ENCODE data around the gene WHRN.

The WHRN gene

GRCh38 chr9:114503009-114503408 is 2.3 kb downstream of the WHRN start:
- peaks cover 52% of the 10 kb centered on the region for H3K4me1 Mint-ChIP-seq

GRCh38 chr9:114501796-114502682 is 3.2 kb downstream of the WHRN start:
- no peaks in the 10 kb centered on the region for H3K36me3 Mint-ChIP-seq (ENCODE audit: low read depth)
- peaks cover 19% of the 10 kb centered on the region for H3K27me3 Mint-ChIP-seq (ENCODE audit: low read depth, poor library complexity)
- H3K9me3 Mint-ChIP-seq, result peaks cover 7% of the 10 kb centered on the region
- peak overlapping the region; percentile 86 for H3K4me3 Mint-ChIP-seq
- no peak for DNase-seq
- no peak for TF ChIP-seq CTCF (IDR thresholded peaks at IDR 0.05)
- H3K27ac Mint-ChIP-seq, result peak overlapping the region; percentile 98
- peaks cover 52% of the 10 kb centered on the region for H3K4me1 Mint-ChIP-seq

More at GRCh38 chr9:114503009-114503408, 2.3 kb downstream of the WHRN start:
- Mint-ChIP-seq H3K27ac (peak overlapping the region; percentile 98), H3K4me3 (peak overlapping the region; percentile 86), H3K27me3 (ENCODE audit: low read depth, poor library complexity) (peaks cover 28% of the 10 kb centered on the region), H3K36me3 (ENCODE audit: low read depth) (no peaks in the 10 kb centered on the region), H3K9me3 (peaks cover 7% of the 10 kb centered on the region)
- DNase-seq, result no peak
- no peak for TF ChIP-seq CTCF (IDR thresholded peaks at IDR 0.05)

GRCh38 chr9:114500697-114501292 is 4.5 kb downstream of the WHRN start:
- no peak overlapping the region for H3K27ac Mint-ChIP-seq
- peaks cover 59% of the 10 kb centered on the region for H3K4me1 Mint-ChIP-seq
- peak overlapping the region; percentile 86 for H3K4me3 Mint-ChIP-seq
- no peak for DNase-seq
- H3K27me3 Mint-ChIP-seq (ENCODE audit: low read depth, poor library complexity), result peaks cover 6% of the 10 kb centered on the region
- no peaks in the 10 kb centered on the region for H3K36me3 Mint-ChIP-seq (ENCODE audit: low read depth)
- TF ChIP-seq CTCF (IDR thresholded peaks at IDR 0.05), result no peak
- H3K9me3 Mint-ChIP-seq, result no peaks in the 10 kb centered on the region

- H3K36me3 Mint-ChIP-seq (ENCODE audit: low read depth), result no peaks in the 10 kb centered on the region
- no peak overlapping the region for H3K27ac Mint-ChIP-seq
- DNase-seq, result no peak
- H3K9me3 Mint-ChIP-seq, result no peaks in the 10 kb centered on the region
- H3K27me3 Mint-ChIP-seq (ENCODE audit: low read depth, poor library complexity), result peaks cover 8% of the 10 kb centered on the region
- H3K4me3 Mint-ChIP-seq, result peak overlapping the region; percentile 56
- peaks cover 66% of the 10 kb centered on the region for H3K4me1 Mint-ChIP-seq
- TF ChIP-seq CTCF (IDR thresholded peaks at IDR 0.05), result no peak
Measured at GRCh38 chr9:114499941-114500696, 5.2 kb downstream of the WHRN start.

GRCh38 chr9:114499528-114499927 is 5.7 kb downstream of the WHRN start:
- TF ChIP-seq CTCF (IDR thresholded peaks at IDR 0.05), result no peak
- peak overlapping the region; percentile 42 for H3K4me3 Mint-ChIP-seq
- peak; percentile 28 for DNase-seq
- no peaks in the 10 kb centered on the region for H3K9me3 Mint-ChIP-seq
- H3K36me3 Mint-ChIP-seq (ENCODE audit: low read depth), result no peaks in the 10 kb centered on the region
- H3K27me3 Mint-ChIP-seq (ENCODE audit: low read depth, poor library complexity), result peaks cover 8% of the 10 kb centered on the region
- H3K27ac Mint-ChIP-seq, result no peak overlapping the region
- peaks cover 72% of the 10 kb centered on the region for H3K4me1 Mint-ChIP-seq

Data from nephron progenitor cell (in vitro differentiated cells).